Measurements from ENCODE around the gene EGR1.

EGR1 gene

DNA sequence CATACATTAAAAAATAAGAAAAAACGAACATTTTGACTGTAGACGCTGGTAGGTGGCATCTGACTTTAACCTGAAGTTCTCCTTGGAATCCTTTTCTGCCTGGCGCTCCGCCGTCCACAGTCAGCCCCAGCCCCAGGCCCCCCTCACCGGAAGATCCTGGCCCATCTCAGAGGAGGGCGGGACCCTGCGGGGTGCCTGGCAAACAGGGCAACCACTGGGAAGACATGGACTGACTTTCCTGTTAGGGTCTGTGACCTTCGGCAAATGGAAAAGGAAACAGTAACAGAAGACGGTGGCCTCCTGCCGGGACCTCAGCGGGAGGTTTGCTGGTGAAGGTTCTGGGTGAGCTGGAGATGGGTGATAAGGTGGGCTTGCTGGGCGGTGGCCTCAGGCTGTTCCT, 11.7 kb upstream of the EGR1 start:
- TF ChIP-seq, protein P1, sequence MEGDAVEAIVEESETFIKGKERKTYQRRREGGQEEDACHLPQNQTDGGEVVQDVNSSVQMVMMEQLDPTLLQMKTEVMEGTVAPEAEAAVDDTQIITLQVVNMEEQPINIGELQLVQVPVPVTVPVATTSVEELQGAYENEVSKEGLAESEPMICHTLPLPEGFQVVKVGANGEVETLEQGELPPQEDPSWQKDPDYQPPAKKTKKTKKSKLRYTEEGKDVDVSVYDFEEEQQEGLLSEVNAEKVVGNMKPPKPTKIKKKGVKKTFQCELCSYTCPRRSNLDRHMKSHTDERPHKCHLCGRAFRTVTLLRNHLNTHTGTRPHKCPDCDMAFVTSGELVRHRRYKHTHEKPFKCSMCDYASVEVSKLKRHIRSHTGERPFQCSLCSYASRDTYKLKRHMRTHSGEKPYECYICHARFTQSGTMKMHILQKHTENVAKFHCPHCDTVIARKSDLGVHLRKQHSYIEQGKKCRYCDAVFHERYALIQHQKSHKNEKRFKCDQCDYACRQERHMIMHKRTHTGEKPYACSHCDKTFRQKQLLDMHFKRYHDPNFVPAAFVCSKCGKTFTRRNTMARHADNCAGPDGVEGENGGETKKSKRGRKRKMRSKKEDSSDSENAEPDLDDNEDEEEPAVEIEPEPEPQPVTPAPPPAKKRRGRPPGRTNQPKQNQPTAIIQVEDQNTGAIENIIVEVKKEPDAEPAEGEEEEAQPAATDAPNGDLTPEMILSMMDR (IDR thresholded peaks at IDR 0.05; ENCODE audit: low read depth, low read length, missing control alignments), result no peak
- no peak for DNase-seq (ENCODE audit: extremely low read depth, low read depth)
- H3K4me3 ChIP-seq (replicated peaks; ENCODE audit: low read depth, low read length), result no peak overlapping the region

DNA sequence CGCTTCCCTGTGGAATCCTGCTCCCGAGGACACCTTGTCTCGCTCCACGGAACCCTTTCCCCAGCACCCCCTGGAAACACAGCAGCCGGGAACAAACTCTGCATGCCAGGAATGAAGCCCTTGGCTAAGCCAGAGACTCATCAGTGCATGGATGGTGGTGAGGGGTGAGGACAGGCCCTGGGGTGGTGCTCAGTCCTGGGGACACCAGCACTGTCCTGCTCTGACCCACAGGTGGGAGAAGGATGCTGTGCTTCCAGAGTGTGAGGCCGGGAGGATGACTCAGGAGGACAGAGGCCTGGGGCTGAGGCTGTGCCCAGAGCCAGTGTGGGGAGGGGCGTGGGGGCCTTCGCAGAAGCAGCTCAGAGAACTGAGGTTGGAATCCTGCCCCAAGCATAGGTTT, 11.2 kb upstream of the EGR1 start:
- TF ChIP-seq, protein P1 (IDR thresholded peaks at IDR 0.05; ENCODE audit: low read depth, low read length, missing control alignments), result no peak
- no peak overlapping the region for H3K4me3 ChIP-seq (replicated peaks; ENCODE audit: low read depth, low read length)
- no peak for DNase-seq (ENCODE audit: extremely low read depth, low read depth)

DNA sequence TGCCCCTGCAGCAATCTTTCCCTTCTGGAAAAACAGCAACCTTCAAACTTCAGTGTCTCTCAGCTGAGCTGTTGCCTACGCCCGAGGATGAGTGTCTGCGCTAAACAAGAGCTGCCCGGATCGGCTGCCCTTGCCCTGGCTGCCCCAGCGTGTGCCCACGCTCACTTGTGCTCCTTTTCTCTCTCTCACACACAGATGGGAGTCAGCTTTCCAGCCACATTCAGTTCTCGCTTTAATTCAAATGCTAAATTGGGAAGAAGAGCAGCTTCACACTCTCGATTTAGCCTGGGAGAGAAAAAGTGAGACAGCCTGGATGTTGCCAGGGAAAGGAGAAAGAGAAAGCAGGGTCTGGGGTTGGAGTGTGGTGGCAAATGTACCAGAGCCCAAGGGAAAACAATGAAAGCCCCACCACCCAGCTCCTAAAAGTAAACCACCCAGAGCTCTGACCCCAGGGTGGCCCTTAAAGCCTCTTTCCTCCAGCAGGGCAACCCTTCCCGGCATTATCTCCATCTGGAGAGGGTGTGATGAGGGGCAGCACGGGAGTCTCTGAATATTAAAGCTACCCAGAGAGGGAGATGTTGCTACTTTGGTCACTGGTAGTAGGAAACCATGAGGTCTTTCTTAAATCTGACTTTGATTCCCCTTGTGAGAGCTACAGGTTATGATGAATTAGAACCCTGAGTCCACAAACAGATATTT, 9.9 kb upstream of the EGR1 start:
- DNase-seq (ENCODE audit: extremely low read depth, low read depth), result no peak
- H3K4me3 ChIP-seq (replicated peaks; ENCODE audit: low read depth, low read length), result no peak overlapping the region
- TF ChIP-seq, protein P1 (IDR thresholded peaks at IDR 0.05; ENCODE audit: low read depth, low read length, missing control alignments), result no peak

DNA sequence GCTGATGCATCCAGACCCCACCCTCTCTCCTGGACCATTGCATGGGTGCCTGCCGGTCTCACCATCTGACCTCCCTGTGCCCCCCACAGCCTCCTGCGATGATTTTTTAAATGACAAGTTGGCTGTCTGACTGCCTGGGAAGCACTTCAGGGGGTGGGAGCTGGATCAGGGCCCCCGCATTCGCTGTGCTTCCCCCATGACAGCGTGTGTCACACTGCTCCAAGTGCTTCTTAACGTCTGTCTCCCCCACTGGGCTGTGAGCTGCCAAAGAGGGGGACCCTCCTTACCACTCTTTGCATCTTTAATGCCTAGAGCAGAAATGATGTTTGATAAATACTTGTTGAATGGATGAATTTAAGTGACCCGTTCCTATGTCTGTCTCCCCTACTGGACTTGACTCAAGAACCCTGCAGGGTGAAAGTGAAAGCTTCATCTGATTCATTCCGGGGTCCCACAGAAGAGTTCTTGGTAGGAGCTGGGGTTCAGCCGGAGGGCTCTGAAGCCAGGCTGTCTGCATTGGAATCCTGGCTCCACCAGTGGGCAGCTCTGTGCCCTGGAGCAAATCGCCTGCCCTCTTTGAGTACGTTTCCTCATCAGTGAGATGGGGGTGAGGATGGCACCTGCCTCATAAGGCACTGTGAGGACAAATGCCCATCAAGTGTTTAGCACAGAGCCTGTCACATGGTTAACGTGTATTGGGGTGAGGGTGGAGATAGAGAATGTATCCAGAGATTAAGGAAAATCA, 7.6 kb upstream of the EGR1 start:
- TF ChIP-seq, protein P1 (IDR thresholded peaks at IDR 0.05; ENCODE audit: low read depth, low read length, missing control alignments), result no peak
- no peak for DNase-seq (ENCODE audit: extremely low read depth, low read depth)

DNA sequence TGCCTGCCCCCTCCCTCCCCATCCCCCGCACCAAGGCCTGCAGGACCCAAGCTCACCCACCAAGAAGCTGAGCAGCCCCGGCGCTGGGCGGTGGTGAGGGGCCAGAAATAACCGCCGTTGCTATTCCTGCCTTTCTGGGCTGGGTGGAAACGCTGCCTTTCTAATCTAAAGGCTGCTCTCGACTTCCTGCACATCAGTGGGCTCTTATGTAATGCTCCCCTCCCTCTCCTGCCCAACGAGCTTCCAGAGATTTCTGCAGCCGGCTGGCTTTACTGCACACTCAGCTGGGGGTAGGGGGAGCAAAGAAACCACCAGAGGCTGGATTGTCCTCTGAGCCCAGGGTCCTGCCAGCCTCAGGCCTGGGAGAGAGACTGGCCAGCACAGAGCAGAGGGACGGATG, 6.9 kb upstream of the EGR1 start:
- no peak for DNase-seq (ENCODE audit: extremely low read depth, low read depth)
- no peak overlapping the region for H3K4me3 ChIP-seq (replicated peaks; ENCODE audit: low read depth, low read length)
- TF ChIP-seq, protein P1 (IDR thresholded peaks at IDR 0.05; ENCODE audit: low read depth, low read length, missing control alignments), result no peak

More for the DNA sequence above, 7.6 kb upstream of the EGR1 start:
- no peak overlapping the region for H3K4me3 ChIP-seq (replicated peaks; ENCODE audit: low read depth, low read length)

DNA sequence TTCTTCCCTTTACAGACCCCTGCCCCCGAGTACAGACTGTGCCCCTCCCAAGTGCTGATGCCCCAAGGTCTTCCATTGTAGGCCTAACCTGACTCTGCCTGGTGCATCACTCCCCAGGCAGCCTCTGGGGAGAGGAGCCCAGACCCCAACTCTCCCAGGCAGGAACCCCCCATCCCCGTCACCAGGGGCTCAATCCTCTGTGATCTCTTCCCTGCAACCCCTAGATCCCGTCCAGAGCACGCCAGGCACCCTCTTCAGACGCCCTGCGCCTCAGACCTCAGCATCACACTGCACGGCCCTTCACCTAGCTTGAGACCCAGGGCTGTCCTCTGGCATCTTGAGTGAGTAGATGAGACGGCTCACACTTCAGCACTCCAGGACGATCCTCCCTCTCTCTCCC, 6.4 kb upstream of the EGR1 start:
- no peak overlapping the region for H3K4me3 ChIP-seq (replicated peaks; ENCODE audit: low read depth, low read length)
- DNase-seq (ENCODE audit: extremely low read depth, low read depth), result no peak
- TF ChIP-seq, protein P1 (IDR thresholded peaks at IDR 0.05; ENCODE audit: low read depth, low read length, missing control alignments), result no peak

All from HFF-Myc (cell line).